HG03558 (cell line): ENCODE results near the gene VTI1A.

Experiments
- ATAC-seq: cut with Tn5 transposase; IDR thresholded peaks from one replicate; pipeline ENCODE4 v1.9.1; 2021; ENCODE audit warnings: moderate number of reproducible peaks; ENCODE audit not compliant: unreplicated experiment; ENCODE audit errors: extremely low read depth

VTI1A gene

GRCh38 chr10:112768121-112768520, 321.1 kb downstream of the VTI1A start:
- ATAC-seq: no peak

GRCh38 chr10:112769081-112769480, 322.1 kb downstream of the VTI1A start:
- ATAC-seq: no peak

GRCh38 chr10:112769611-112770370, 322.8 kb downstream of the VTI1A start:
- no peak for ATAC-seq

GRCh38 chr10:112771733-112772132, 324.7 kb downstream of the VTI1A start:
- ATAC-seq: no peak

GRCh38 chr10:112773783-112774182, 326.8 kb downstream of the VTI1A start:
- ATAC-seq: no peak

GRCh38 chr10:112774210-112774609, 327.2 kb downstream of the VTI1A start:
- no peak for ATAC-seq

GRCh38 chr10:112774798-112775197, 327.8 kb downstream of the VTI1A start:
- no peak for ATAC-seq

- ATAC-seq: no peak
Observed at GRCh38 chr10:112775381-112775780, 328.4 kb downstream of the VTI1A start.

- no peak for ATAC-seq
Observed at GRCh38 chr10:112775892-112776674, 329.1 kb downstream of the VTI1A start.

- ATAC-seq: no peak
Observed at GRCh38 chr10:112778579-112778978, 331.6 kb downstream of the VTI1A start.

- ATAC-seq: no peak
Observed at GRCh38 chr10:112779025-112779770, 332.2 kb downstream of the VTI1A start.

- ATAC-seq: no peak
Observed at GRCh38 chr10:112782200-112782907, 335.3 kb downstream of the VTI1A start.

- ATAC-seq: no peak
Observed at GRCh38 chr10:112783351-112784021, 336.5 kb downstream of the VTI1A start.

- ATAC-seq: no peak
Observed at GRCh38 chr10:112784022-112784461, 337.0 kb downstream of the VTI1A start.

- ATAC-seq: no peak
Observed at GRCh38 chr10:112785089-112785488, 338.1 kb downstream of the VTI1A start.

GRCh38 chr10:112789248-112789647, 342.2 kb downstream of the VTI1A start:
- no peak for ATAC-seq

GRCh38 chr10:112790030-112790429, 343.0 kb downstream of the VTI1A start:
- ATAC-seq: no peak

GRCh38 chr10:112790921-112791320, 343.9 kb downstream of the VTI1A start:
- no peak for ATAC-seq

- ATAC-seq: no peak
Observed at GRCh38 chr10:112791447-112791846, 344.4 kb downstream of the VTI1A start.
